ENCODE measurements around the gene EPHA10.
"Not testable (repeated sequence)": the region's sequence is repeated elsewhere in the genome, so short reads cannot be mapped to it uniquely, and the experiment has no call there.

EPHA10 gene

DNA sequence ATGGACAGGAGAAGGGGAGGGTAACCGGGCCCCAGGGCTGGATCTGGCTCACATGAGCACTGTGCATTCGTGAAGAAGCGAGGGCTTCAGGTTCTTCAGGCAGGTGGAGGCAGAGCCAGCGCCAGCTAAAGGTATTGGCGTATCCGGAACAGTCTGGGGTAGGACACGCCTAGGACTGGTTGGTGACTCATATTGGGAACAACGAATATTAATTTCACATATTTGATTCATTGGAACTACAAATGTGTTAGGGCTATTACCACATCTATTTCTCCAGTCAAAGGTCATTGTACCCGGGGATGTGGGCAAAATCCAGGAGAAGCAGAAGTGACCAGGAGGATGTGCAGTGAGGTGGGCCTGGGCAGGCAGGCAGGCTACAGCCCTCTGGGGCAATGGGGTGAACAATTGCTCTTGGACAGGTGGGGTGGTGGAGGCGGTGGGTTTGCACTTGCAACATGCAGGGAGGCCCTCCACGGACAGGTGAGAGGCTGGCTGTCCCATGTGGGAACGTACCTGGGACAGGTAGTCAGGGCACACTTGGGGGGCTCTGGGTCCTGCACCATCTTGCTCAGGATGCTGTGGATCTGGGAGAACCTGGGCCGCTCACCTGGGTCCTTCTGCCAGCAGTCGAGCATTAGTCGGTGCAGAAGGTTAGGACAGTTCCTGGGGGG is 45.9 kb downstream of the EPHA10 start:
- in situ Hi-C loops (cut with MboI; ENCODE audit: low sequenced_read_pairs) = no loop called here

- in situ Hi-C loops (cut with MboI; ENCODE audit: low sequenced_read_pairs) = no loop called here
These were observed 46.6 kb downstream of the EPHA10 start for GRCh38 chr1:37718181-37718900.

GRCh38 chr1:37717631-37718030 is 47.3 kb downstream of the EPHA10 start:
- in situ Hi-C loops (cut with MboI; ENCODE audit: low sequenced_read_pairs) = no loop called here

- in situ Hi-C loops (cut with MboI; ENCODE audit: low sequenced_read_pairs) = no loop called here
These were observed 48.6 kb downstream of the EPHA10 start for GRCh38 chr1:37716321-37716720.

DNA sequence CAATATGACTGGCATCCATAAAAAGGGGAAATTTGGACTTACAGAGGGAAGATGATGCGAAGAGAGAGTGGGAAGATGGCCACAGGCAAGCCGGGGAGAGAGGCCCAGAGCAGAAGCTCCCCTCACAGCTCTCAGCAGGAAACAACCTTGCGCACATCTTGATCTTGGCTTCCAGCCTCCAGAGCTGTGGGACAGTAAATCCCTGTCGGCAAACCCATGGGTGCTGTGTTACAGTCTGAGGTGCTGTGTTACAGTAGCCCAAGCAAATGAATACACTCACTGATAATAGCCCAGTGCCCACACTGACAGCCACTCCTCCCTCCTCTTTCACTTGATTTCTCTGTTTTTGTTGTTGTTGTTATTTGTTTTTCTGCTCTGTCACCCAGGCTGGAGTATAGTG is 50.2 kb downstream of the EPHA10 start:
- in situ Hi-C loops (cut with MboI; ENCODE audit: low sequenced_read_pairs) = no loop called here

DNA sequence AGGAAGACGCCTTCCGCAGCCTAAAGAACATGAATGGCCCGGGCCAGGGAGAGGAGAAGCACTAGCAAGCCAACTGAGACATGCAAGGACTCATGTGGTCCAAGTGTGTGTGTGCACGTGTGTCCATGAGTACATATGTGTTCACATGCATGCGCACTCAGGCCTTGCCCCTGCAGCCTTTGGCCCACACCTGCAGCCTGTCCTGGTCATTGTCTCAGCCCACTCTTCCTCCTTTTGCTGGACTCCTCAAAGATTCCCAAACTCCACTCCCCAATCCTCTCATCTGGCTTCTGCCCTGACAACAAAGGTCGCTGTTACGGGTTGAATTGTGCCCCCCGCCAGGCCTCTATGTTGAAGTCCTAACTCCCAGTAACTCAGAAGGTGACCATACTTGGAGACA is 50.7 kb downstream of the EPHA10 start:
- in situ Hi-C loops (cut with MboI; ENCODE audit: low sequenced_read_pairs) = no loop called here

DNA sequence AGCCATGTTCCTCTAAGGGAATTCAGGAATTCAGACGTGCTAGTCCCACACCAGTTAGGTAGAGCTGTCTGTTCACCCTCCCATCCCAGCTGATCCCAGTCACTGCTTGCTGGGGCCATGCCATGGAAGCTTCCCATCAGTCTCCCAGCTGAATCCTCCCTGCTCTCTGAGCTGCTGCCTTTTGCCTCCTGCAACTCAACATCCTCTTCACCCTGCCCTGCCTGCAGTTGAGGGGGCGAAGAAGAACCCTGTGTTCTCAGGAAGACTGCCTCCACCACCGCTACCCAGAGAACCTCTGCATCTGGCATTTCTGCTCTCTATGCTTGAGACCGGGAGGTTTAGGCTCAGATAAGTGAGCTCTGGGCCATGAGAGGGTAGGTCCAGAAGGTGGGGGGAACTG is 56.4 kb downstream of the EPHA10 start:
- in situ Hi-C loops (cut with MboI; ENCODE audit: low sequenced_read_pairs) = no loop called here

- in situ Hi-C loops (cut with MboI; ENCODE audit: low sequenced_read_pairs) = no loop called here
These were observed 59.5 kb downstream of the EPHA10 start for GRCh38 chr1:37705399-37705798.

- in situ Hi-C loops (cut with MboI; ENCODE audit: low sequenced_read_pairs) = no loop called here
These were observed 60.0 kb downstream of the EPHA10 start for GRCh38 chr1:37704966-37705365.

GRCh38 chr1:37703061-37703460 is 61.9 kb downstream of the EPHA10 start:
- in situ Hi-C loops (cut with MboI; ENCODE audit: low sequenced_read_pairs) = no loop called here

DNA sequence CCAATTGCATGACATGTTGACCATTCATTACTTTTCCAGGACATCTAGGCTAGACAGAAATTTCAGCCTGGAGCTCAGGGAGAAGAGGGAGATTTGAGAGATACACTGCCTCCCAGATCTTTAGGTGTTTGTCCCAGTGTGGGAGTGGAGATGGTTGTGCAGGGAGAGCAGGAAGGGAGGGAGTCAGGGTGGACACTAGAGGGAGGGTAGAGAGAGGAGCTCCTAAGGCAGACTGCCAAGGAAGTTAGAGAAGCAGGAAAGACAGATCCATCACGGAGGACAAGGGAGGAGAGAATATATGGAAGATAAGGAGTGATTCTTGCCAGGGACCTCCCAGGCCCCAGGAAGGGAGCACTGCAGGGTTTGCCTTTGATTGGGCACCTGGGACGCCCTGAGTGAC is 63.9 kb downstream of the EPHA10 start:
- in situ Hi-C loops (cut with MboI; ENCODE audit: low sequenced_read_pairs) = no loop called here

- in situ Hi-C loops (cut with MboI; ENCODE audit: low sequenced_read_pairs) = no loop called here
These were observed 65.8 kb downstream of the EPHA10 start for GRCh38 chr1:37699147-37699546.

- in situ Hi-C loops (cut with MboI; ENCODE audit: low sequenced_read_pairs) = no loop called here
These were observed 67.2 kb downstream of the EPHA10 start for GRCh38 chr1:37697737-37698136.

DNA sequence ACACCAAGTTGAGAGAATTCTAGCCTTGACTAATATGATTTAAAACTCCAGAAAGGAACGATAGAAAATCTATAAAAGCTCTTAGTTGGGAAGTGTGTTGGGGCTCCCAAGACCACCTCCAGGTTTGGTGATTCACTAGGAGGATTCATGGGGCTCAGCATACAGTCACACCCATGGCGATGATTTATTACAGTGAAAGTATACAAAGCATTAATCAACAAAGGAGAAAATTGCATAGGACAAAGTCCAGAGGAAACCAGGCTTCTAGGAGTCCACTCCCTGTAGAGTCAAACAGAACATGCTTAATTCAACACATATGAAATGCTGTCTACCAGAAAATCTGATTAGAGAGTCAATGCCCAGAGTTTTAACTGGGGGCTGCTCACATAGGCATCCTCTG is 67.8 kb downstream of the EPHA10 start:
- in situ Hi-C loops (cut with MboI; ENCODE audit: low sequenced_read_pairs) = no loop called here

DNA sequence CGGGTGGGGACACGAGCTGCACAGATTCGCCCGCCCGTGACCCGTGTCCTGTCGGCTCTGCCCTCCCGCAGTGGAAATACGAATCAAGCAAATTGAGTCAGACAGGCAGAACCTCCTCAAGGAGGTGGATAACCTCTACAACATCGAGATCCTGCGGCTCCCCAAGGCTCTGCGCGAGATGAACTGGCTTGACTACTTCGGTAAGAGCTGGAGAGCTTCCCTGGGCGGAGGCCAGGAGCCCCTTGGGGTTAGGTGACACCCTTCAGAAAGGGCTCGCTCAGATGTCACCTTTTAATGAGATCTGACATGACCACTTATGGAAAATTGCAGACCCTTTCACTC is 72.1 kb downstream of the EPHA10 start:
- in situ Hi-C loops (cut with MboI; ENCODE audit: low sequenced_read_pairs) = no loop called here

- in situ Hi-C loops (cut with MboI; ENCODE audit: low sequenced_read_pairs) = no loop called here
These were observed 72.7 kb downstream of the EPHA10 start, which contains the start of gene CDCA8 for GRCh38 chr1:37692078-37692833. Gene CDCA8 (plus strand): TSS chr1:37692516. CDS start chr1:37692691, 175 bp downstream.

DNA sequence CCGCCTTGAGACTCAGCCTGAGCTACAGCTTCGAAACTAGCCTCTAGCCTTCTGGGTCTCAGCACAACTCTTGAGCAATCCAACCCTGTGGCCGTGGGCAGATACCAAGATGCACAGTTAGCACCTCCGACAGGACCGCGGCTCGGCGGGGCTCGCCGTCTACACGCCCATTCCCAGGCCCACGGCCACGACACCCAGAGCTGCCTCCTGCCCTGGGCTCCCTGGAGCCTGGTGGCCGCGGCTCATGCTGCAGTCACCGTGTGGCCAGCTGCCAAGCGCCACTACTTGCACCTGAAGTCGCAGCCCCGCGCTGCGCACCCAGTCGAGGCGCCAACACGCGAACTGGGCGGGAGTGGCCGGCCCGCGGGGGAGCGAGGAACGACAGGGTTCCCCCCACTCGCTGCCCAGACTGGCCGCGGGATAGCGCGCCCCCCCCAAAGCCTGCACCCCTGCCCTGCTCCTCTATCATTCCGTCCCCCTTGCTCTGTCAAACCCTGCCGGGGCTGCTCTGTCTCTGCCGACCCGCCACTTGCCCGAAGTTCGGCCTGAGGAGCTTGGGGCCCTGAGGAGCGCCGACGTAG is 73.3 kb downstream of the EPHA10 start:
- in situ Hi-C loops (cut with MboI; ENCODE audit: low sequenced_read_pairs) = no loop called here

GRCh38 chr1:37688926-37689325 is 76.0 kb downstream of the EPHA10 start:
- in situ Hi-C loops (cut with MboI; ENCODE audit: low sequenced_read_pairs) = no loop called here

DNA sequence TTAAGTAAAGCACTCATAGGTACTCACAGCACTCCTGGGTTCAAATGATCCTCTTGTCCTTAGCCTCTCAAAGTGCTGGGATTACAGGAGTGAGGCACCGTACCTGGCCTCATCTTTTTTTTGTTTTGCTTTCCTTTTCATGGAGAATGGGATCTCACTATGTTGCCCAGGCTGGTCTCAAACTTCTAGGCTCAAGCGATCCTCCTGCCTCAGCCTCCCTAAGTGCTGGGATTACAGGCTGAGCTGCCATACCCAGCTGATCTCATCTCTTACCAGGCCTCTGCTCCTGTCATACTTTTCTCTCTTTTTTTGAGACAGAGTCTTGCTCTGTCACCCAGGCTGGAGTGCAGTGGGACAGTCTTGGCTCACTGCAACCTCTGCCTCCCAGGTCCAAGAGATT is 77.2 kb downstream of the EPHA10 start:
- in situ Hi-C loops (cut with MboI; ENCODE audit: low sequenced_read_pairs) = not testable (repeated sequence)

DNA sequence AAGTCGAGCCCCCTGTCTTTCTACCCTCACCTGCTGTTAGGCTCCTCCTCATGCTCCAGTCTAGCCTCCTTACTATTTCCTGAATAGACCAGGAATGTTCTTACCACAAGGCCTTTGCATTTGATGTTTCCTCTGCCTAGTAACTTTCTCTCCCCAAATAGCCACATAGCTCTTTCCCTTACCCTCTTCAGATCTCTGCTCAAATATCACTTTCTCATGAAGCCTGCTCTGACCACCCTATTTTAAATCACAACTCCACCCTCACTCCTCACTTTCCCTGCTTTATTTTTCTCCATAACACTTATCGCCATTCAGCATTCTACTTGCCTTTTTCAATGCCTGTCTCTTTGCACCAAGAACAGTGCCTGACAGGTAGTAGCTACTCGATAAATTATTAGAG is 79.2 kb downstream of the EPHA10 start:
- in situ Hi-C loops (cut with MboI; ENCODE audit: low sequenced_read_pairs) = no loop called here

DNA sequence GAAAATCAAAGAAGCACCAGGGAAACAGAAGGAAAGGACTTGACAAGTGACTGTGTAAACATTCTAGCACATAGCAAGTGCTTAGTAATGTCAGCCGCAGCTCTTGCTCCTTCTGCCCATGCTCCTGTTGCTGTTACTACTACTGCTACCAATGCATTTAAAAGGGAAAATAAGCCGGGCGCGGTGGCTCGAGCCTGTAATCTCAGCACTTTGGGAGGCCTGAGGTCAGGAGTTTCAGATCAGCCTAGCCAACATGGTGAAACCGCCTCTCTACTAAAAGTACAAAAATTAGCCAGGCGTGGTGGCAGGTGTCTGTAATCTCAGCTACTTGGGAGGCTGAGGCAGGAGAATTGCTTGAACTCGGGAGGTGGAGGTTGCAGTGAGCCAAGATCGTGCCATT is 80.7 kb downstream of the EPHA10 start:
- in situ Hi-C loops (cut with MboI; ENCODE audit: low sequenced_read_pairs) = not testable (repeated sequence)

All from hTERT RPE-1 (cell line).